HG03354 (cell line): ENCODE measurements around the gene RNF11.

ENCODE experiments used
- ATAC-seq: cut with Tn5 transposase; IDR thresholded peaks from one replicate; pipeline ENCODE4 v1.9.1; 2021; ENCODE audit warnings: mild to moderate bottlenecking; ENCODE audit not compliant: unreplicated experiment, poor library complexity, severe bottlenecking

RNF11 gene

DNA sequence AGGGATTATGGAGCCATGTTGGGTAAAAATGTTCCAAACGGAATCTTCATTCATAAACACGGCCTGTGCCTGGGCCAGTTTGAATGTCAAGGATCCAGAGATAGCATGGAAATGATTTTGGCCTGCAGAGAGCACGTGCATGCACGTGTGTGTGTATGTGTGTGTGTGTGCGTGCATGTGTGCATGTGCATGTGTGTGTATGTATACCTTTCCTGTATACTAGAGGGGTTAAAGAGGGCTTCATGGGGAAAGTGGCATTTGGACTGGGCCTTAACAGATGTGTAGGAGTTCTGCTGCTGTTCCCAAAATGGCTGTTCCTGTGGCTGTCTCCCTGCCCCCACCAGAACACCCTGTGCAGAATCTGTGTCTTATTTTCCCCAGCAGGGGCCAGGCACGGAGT lies 72.6 kb downstream of the RNF11 start:
- ATAC-seq: no peak

DNA sequence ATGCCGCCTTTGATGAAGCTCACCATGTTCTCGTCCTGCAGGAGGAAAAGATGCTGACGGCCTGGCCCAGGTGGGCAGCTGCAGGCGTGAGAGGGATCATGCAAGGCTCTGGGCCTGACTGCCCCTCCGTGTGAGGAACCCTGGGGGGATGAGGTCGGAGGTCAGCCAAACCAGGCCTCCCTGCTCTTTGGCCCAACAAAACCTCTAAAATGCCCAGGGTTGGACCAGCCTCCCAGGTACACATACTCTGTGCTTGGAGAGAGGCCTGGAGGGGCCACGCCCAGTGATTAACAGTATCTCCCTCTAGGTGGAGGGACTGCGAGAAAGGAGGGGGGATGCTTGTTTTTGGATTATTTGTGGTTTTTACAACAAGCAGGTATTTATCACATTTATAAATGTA lies 73.2 kb downstream of the RNF11 start:
- no peak for ATAC-seq

DNA sequence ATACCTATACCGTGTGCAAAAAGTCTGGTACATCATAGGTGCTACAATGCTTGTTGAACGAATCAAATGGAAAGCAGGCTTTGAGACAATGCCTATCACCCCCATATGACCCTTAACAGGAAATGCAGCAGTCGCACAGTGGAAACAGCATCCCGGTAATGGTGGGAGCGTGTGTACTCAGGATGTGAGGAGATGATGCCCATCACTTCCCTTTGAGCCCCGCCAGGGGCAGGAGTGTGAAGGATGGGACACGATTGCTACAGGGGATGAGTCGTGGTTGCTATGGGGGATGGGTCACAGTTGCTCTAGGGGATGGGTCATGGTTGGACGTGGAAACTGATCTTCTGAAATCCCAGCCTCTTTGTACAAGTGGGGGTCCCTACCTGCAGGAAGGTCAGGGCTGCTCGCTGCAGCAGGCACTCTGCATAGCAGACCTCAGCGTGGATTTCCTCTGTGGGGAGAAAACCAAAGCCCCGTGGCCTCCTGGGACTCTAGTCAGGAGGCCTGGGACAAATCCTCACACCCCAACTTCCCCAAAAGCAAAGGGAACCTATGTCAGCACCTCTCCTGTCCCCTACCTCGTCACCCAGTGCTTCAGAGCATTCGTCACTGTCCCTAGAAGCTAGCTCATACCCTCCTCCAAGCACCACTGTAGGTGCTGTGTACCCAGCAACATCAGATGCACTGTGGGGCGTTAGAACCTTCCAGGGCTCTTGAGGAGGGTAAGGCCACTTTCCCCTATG lies 75.0 kb downstream of the RNF11 start:
- ATAC-seq: no peak

DNA sequence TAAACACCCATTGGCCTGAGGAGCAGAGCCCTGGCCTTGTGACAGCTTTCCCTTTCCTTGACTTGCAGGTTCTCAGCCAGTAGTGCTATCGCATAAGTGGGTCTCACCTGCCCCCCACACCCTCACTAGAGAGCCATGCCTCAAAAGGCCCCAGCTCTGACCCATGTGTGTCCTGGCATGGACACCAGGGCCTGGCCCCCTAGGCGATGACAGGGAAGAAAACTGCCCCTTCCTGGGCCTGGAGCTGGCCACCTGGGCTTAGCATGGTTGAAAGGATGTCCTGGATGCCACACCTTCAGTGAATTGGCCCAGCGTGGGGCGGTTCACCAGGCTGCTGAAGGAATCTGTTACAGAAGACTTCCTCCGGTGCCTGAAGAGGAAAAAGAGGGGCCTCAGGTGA lies 75.8 kb downstream of the RNF11 start:
- no peak for ATAC-seq

DNA sequence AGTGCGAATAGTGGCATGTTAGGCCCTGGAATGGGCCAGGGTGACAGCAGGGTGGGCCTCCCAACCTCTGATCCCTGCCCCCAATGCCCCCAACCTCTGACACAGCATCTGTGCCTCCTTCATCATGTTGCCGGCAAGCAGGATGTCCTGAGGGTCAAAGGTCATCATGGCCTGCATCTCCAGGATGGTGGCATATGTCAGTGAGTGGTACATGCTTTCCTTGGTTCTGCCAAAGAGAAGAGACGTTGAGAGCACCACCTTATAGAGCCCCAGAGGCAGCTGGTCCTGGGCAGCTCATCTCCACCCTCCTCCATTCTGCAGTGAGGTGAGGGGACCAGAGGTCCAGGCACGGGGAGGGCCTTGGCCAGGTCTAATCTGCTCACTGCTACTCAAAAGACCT lies 76.6 kb downstream of the RNF11 start:
- ATAC-seq: no peak

DNA sequence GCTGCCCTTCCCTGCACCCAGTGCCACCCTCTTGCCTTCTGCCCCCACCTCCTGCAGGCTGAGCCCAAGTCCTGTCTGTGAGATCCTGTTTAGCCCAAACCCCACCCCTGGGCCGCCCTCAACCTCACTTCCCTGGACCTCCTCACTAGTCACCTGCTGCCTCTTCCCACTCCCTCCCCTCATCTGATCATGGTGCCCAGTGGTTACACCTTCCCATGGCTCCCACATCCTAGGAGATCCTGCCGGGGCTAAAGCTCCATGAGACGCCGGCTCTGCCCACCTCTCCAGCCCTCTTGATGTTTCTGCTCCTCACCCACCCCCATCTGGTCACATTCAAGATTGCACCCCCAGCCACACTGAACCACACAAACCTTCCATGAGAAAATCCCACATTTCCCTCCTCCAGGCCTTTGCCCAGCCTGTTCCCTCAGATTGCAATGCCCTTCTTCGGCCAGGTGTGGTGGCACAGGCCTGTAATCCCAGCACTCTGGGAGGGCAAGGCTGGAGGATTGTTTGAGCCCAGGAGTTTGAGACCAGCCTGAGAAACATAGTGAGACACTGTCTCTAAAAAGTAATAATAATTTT lies 77.3 kb downstream of the RNF11 start:
- ATAC-seq: no peak

DNA sequence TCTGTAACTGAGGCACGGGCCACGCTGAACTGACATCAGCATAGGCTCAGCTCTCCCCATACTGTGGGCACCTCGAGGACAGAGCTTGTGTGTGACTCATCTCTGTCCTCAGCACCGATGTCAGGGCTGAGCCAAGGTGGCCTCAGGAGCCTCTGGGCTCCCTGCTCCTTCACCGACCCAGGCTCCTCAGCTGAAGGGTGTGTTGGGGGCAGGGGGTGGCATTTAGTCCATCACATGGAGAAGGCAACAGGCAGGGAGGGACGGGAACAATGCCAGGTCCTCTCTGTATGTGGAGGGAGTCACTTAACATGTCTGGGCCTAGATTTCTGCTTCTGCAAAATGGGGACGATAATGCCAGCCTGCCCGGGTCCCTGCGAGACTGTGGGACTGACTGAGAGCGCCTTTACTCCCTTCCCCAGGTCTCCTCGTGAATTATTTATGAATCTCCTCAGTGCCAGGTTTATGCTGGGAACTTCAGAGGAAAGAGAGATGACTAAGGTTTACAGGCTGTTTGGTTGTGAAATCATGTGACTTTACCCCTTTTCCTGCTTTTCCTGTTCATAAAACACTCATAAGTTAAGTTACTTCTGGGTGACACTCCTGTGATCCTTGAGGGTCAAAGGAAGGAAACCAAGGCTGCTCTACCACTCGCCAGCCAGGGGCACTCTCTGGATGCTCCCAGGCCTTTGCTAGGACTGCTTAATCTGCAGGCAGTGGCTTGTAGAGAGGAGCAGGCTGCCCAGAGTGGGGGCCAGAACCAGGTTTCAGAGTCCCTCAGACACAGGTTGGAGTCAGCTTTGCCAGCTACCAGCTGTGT lies 78.1 kb downstream of the RNF11 start:
- no peak for ATAC-seq

DNA sequence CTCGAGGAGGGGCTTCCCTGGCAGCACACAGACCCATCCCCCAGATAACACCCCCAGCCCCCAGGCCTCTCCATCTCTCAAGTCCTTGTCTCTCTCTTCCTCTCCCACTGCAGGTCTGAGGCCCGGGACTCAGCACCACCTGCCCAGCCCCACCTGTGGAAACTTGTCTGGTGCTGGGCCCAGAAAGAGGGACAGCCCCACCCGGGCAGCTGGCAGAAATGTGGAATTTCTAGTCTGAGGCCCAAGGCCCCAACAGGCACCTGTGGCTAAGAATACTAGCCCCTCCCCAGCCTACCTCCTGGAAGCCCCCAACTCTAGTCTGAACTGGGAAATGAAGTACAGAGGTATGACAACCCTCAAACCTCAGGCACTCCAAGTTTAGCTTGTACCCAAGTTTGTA lies 78.9 kb downstream of the RNF11 start:
- no peak for ATAC-seq

DNA sequence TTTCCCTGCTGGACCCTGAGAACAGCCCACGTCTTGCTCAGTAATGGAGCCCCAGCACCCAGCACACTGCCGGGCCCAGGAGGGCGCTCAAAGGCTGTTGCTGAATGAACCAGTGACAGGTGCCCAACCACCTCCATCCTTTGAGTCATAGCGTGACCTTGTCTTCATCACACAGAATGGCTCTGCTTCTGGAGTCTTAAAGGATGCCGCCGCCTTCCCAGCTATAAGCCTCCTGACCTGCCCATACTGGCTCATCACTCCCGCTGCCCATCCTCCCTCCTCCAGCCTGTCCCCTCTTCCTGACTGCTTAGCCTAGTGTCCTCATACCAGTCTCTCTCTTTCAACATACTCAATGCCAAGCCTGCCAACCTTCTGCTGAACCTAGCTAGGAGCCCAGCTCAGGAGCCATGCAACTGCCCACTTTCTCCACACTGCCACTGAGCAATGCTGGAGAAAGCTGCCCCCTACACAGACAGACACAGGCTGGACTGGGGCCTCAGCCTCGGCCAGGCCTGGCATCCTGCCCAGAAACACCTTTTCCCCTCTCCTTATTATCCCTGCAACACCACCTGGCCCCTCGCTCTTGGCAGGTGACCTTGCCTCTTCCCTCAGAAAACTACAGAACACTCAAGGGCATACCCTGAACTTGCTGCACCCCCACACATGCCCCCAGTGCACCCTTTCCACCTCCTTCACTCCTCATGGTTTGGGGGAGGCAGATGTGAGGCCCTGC lies 80.2 kb downstream of the RNF11 start:
- no peak for ATAC-seq

DNA sequence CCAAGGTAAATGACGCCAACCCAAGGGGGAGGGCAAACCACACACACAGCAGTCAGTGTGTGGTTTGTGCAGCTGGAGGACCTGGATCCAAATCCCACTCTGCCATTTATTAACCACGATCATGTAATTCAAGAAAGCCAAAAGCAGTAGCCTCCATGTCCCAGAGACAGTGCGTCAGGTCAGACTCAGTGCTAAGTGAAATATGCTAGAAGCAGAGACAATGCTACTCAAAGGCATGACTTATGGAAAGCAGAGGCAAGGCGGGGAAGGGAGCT lies 80.7 kb downstream of the RNF11 start:
- ATAC-seq: no peak

DNA sequence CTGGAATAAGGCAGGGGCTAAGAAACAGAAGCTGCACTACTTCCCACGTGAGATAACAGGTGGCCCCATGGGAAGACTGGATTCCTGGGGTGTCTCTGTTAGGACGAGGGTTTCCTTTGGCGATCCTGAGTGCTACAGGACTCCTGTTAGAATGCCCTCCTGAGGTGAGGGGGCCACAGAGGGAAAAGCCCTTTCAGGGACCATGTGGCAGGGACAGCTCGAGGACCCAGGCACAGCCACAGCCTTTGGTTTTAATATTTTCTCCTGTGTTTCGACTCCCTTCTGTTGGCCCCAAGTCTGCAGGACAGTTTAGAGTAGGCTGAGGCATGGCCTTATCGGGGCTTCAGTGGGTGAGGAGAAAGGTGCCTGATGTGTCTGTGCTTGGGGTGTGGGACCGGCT lies 81.7 kb downstream of the RNF11 start:
- ATAC-seq: no peak

DNA sequence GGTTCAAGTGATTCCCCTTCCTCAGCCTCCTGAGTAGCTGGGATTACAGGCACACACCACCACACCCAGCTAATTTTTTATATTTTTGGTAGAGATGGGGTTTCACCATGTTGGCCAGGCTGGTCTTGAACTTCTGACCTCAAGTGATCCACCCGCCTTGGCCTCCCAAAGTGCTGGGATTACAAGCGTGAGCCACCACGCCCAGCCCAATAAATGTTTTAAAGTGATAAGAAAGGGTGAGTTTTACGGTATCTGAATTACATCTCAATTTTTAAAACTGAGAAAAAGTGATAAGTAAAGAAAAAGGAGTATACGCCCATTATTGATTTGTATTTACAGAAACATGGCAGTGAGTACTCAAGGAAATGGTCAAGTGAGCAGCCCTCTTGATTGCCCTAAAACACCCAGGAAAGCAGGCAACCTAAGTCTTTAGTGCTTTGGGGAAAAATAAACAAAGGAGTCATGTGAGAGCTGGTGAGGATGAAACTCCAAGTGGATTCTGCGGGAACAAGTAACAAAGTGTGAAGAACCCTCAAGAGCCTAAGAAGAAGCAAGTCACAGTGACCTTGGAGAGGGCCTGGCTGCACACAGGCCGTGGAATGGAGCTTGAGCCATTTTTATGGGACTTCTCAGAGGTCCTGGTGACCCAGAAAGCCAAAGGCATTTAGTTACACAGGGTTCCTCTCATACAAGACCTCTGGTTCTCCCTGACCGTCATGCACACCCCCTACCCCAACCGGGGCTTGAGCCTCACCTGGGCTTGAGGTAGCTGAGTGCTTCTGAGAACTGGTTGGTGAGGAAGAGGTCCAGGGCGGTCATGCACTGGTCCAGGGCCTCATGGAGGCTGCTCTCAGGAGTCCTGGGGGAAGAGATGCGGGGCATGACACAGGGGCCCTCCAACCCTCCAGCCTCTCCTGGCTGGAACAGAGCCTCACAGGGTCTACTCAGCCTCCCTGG lies 85.2 kb downstream of the RNF11 start:
- ATAC-seq: no peak

DNA sequence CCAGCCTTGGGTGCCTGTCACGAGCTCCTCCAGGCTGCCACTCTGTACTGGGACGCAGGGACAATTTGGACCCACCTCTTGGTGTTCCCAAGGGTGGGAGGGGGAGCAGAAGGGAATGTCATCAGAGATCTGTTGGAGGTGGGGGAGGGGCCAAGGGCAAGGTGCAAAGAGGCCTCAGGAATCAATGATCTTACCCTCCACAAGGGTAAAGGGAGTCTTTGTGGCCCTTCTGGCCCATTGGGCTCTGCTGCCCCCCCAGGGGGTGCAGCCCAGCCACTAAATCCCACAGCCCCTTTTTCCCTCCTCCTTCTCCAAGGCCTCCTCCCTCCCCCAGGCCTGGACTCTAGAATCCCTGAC lies 85.8 kb downstream of the RNF11 start:
- no peak for ATAC-seq

DNA sequence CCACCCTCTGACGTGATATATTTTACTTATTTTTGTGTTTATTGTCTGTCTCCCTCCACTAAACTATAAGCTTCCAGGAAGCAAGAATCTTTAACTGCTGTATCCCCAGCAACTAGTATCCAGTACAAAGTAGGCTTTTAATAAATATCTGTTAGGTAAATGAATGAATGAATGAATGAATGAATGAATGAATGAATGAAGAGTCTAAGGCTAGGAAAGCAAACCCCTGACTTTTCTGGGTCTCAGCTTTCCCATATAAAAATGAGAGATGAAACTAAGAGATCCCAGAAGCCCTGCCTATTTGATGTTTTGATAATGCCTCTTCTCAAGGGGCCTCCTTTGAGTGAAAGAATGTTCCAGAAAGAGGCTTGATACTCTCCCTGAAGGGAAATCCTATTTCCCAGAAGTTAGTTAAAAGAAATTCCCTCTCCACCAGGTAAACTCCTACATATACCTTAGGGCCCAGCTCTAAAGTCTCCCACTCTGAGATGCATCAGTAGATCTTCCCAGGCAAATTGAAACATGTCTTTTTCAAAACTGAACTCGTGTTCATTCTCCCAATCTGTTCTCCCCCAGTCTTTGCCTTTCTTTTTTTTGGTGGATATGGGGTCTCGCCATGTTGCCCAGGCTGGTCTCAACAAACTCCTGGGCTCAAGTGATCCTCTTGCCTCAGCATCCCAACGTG lies 86.5 kb downstream of the RNF11 start:
- ATAC-seq: no peak
